HG03175 (cell line): ENCODE measurements around the gene FILIP1L.

Experiments used
- ATAC-seq: cut with Tn5 transposase; IDR thresholded peaks from one replicate; pipeline ENCODE4 v1.9.1; 2021; ENCODE audit warnings: mild to moderate bottlenecking, moderate library complexity; ENCODE audit not compliant: unreplicated experiment

FILIP1L gene

DNA sequence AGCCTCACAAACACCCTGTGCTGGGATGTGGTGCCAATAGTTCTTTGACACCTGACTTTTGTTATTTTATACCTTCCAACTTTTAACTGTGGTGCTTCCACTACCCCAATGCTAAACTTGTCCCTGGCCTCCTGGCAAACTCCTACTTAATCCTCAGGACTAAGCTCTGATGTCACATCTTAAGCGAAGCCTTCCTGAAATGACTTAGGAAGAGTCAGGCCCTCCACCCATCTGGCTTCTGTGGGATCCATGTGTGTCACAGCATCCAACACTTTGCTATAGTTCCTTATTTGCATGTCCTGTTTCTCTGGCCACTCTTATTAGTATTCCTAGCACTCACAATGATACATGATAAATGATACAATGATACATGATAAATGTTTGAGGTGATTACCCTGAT, 133.2 kb downstream of the FILIP1L start:
- no peak for ATAC-seq

- no peak for ATAC-seq
Observed at GRCh38 chr3:99980606-99981005, 133.7 kb downstream of the FILIP1L start.

- no peak for ATAC-seq
Observed at GRCh38 chr3:99978221-99978620, 136.1 kb downstream of the FILIP1L start.

DNA sequence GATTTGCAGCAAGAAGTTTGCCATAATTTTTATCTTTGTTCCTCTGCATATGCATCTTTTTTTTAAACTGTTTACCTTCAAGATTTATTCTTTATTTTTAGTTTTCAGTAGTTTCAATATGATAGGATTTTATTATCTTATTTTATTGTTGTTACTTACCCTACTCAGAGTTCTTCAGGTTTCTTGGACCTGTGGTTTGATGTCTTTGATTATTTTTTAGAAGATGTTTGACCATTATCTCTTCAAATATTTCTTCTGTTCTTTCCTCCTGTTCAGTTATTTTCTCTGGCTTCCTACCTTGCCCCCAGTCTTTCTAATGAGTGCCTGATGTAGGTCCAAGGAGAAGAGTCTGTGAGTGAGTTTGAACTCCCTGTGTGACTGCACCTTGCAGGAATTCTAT, 137.7 kb downstream of the FILIP1L start:
- no peak for ATAC-seq

- no peak for ATAC-seq
Observed at GRCh38 chr3:99974989-99975388, 139.3 kb downstream of the FILIP1L start.

- ATAC-seq: no peak
Observed at GRCh38 chr3:99972380-99973104, 141.8 kb downstream of the FILIP1L start.

DNA sequence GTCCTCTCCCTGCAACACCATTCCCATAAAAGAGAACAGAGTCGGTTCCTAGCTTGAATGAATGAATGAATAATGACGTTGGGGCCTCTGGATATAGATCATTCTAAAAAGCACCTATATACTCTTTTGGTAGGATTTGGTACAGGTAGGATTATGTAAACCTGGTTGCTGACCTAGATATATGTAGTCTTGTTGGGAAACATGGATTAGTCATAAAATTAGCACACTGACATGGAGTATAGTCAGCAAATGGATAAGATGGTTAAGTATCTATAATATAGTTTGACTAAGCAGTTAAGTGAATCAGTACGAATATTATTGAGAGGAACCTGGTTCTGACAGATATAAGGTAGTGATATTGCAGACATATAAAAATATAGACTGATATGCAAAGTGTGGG, 142.5 kb downstream of the FILIP1L start:
- ATAC-seq: no peak

GRCh38 chr3:99970198-99970597, 144.1 kb downstream of the FILIP1L start:
- ATAC-seq: no peak

GRCh38 chr3:99969136-99969535, 145.2 kb downstream of the FILIP1L start:
- no peak for ATAC-seq

DNA sequence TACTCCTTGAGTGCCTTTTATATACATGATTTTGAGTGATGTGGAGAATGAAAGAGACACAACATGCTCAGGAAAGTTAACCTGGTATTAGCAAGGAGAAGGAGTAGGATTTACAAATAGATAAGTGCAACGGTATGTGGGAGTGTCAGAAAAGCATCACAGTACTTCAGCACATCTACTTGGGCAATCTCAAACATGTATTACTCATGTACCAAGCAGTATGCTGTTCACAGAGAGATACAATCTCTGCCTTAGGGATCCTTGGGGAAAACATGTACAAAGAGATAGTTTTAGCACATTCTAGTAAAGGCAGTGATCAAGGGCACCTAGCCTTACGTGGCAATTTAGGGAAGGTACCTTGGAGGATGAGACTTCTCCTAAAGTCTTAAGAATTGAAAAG, 146.5 kb downstream of the FILIP1L start:
- no peak for ATAC-seq

DNA sequence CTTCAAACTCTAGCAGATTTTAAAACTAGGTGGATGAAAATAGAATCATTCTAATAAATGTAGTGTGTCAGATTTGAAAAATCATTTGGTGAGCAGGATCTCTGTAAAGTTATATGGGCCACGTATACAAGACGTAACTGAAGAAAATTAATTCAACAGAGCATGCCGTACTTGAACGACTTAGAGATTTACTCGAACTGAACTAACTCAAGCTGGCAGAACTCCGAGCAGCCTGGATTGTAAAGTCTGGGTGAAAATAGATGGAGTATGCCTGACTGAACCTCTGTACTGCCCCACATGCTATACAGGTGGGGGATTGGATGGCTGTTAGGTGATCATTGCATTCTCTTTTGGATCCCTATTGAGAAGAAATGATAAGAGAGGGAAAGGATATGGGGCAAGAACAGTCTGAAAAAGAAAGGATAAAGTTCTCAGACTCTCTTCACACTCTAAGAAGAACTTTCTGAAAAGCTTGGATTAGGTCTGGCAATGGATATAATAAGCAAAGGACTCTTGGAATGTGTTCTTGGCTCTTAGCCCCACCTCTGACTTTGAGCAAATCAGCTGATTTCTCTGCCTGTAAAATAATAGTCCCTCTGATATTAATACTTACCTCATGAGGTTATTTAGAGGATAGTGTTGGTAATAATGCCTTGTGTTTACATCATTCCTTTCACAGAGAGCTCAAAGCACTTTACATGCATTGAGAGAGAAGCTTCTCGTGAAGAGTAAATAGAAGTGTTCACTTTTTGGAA, 147.5 kb downstream of the FILIP1L start:
- no peak for ATAC-seq

GRCh38 chr3:99965681-99966408, 148.5 kb downstream of the FILIP1L start:
- no peak for ATAC-seq

- no peak for ATAC-seq
Observed at GRCh38 chr3:99965077-99965476, 149.2 kb downstream of the FILIP1L start.

- ATAC-seq: no peak
Observed at GRCh38 chr3:99962703-99963102, 151.6 kb downstream of the FILIP1L start.

- no peak for ATAC-seq
Observed at GRCh38 chr3:99961756-99962515, 152.4 kb downstream of the FILIP1L start.

DNA sequence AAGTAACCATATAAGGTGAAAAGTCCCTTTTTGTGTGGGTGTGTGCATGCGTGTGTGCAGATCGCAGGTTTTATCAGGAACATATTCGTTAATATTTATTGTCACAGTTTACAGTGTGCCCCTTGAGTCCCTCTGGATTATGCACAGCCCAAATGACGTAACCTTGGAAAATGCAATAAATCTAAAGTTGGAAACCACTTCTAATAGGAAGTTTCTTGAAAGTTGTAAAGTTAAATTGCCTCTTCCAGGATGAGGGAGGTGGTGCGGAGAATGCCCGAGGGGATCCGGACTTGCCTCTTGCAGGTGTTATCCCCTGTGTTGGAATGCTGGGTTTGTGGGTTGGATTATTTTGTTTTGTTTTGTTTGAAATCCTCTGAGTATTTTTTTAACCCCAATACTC, 153.4 kb downstream of the FILIP1L start:
- ATAC-seq: no peak

DNA sequence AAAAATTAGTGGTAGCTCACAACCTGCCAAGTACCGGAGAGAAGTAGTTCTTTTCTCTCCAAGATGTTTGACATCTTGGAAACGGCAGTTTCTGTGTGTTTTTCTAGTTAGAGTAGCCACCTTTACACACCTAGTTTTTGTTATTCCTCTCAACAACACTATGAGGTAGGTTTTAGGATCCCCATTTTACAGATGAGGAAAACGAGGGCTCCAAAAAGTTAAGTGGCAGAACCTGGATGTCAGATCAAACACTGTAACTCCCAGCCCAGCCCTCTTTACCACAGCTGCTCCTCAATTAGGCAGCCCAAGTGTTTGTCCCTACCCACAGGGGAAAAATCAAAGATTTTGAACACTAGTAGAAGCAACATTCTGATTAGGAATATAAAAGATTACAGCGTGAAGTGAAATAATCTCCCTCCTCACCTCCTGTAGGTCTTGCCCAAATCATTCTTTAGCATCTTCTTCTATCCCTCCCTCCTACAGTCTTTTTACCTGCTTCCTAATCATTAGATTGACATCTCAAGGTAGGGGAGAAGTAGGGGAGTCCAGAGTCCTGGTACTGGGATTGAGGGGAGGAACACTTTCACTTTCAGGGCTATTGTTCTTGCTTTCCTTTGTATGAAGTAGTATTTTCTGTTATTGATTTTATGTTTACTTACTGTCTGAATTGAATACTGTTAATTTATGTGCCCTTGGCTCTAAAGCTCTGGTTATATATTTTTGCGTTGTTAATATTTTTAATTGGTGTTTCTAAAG, 154.0 kb downstream of the FILIP1L start:
- ATAC-seq: no peak

DNA sequence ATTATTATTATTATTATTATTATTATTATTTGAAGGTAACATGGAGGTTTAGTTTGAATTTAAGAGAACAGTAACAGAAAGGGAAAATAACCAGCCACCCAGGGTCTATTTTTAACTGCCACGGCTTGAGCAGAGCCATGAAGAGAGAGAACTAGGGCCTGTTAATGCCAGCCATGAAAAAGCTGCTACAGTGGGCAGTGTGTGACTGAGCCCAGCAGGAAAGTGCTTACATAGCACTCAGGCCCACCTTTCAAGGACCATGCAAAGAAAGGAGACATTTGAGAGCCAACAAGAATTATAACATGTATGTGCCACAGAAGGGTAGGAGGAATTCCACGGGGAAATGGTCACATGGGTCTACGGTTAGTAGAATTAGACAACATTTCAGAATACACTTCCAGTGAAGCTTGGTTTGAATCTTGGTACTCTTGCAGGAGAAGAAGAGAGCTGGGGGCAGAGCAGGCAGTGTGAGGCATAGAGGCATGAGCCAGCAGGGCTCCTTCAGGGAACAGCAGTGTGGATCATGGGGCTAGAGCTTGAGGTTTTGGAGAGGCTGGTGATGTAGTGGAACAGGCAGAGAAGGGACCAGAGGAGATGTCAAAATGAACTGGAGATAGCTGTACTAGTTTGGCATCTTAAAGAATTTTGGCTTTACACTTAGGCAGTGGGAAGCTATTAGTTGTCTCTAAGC, 155.9 kb downstream of the FILIP1L start:
- ATAC-seq: no peak

DNA sequence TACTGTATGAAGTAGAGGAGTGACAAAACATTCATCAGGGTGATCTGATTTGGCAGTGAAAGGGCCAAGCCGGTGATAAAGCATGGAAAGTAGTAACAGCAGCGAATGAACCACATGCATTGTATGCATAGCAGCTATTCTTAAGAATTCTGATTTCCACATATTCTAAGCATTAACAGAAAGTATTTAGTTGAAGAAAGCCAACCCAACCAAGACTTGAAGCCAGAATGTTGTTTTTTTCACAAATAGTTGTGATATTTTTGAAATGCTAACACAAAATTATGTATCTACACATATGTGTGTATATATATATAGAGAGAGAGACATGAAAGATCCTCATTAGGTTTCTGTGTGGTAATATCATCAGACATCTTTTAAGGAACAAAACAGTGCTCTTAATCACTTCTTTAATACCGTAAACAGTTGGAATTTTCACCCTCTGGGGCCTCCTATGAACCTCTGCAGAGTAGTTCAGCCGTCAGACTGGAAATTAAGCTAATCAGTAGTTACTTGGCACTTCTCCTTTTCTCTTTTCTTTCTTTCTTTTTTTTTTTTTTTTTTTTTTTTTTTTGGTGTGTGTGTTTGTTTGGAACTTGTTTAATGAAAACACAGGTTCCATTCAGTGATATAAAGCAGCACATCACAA, 157.0 kb downstream of the FILIP1L start:
- ATAC-seq: no peak
